GM21723 (cell line): ENCODE measurements around the gene TBL3.
"Not testable (repeated sequence)": the region's sequence is repeated elsewhere in the genome, so short reads cannot be mapped to it uniquely, and the experiment has no call there.

Experiments used
- ATAC-seq: cut with Tn5 transposase; IDR thresholded peaks from one replicate; pipeline ENCODE4 v1.9.1; 2021; ENCODE audit warnings: mild to moderate bottlenecking, moderate library complexity; ENCODE audit not compliant: unreplicated experiment

The TBL3 gene

DNA sequence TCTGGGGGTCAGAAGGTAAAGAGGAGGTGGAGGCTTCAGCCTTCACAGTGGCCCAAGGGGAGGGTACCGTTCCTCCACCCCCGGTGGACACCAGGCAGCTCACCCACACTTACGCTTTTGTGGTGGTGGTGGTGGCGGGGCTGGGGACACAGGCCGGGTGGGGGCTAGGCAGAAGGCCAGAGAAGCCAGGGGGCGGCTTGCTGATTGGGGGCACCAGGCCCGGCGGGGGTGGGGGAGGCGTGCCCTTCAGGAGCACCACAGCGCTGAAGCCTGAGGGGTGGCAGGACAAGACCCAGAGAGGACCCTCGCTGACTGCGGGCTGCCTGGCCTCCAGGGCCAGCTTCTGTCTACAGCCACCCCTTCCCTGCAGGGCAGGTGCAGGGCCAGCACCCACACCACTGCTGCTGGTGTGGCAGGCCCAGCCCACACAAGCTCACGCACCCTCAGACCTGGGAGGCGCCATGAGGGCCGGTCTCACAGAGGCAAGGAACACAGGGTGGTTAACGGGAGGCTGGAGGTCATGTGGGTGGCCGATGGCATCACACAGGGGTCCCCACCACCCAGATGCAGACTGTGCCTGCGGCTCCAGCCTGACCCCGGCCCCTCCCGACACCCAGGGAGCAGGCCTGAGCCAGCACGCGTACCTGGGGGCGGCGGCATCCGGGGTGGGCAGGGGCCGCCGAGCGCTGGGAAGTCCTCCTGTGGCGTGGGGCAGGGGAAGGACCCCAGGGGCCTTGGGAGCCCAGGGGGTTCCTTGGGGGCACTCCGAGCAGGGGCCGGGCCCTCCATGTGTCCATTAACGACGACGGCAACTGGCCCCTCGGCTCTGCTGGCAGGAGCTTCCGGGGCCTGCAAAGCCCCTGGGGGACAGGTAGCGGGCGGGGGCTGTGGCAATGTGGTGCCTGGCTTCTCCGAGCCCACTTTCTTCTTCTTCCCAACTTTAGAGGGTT is 27.3 kb downstream of the TBL3 start:
- no peak for ATAC-seq

GRCh38 chr16:1999866-2000514 is 28.1 kb downstream of the TBL3 start:
- ATAC-seq = no peak

GRCh38 chr16:2001035-2001434 is 29.2 kb downstream of the TBL3 start:
- ATAC-seq = no peak

DNA sequence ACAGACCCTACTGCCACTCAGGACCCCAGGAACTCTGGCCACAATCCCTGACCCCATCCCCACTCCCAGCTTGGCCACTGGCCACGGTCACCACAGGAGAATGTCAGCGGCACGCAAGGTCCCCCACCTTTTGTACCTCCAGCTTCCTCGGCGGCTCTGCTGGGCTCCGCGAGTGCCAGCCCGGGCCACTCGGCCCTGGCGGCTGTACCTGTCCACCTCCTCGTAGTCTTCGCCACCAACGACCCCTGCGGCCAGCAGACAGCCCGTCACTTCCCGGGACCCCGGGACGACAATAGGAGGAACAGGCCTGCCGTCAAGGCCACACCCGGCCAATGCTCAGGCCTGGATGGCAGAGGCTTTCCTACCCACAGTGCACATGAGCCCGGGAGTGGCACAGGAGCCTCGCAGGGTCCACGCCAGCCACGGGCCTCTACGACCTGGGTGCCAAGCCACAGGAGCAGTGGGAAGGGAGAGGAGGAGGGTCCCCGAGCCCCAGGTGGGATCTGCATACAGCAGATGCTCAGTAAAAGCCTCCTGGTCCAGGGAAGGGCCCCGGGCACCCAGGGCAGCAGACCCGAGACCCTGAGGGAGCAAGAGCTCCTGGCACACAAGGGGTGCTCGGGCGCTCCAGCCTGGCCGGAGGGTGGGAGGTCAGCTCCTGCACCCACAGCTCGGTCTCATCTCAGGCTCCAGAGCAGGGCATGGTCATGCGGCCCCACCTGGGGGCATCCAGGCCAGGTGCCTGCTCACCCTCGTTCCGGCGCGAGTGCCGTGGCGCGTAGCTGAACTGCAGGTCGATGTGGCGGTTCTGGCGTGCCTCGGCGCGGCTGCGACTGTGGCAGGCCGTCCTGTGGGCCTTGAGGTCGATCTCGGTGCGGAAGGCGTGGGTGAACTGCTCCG is 29.9 kb downstream of the TBL3 start:
- no peak for ATAC-seq

DNA sequence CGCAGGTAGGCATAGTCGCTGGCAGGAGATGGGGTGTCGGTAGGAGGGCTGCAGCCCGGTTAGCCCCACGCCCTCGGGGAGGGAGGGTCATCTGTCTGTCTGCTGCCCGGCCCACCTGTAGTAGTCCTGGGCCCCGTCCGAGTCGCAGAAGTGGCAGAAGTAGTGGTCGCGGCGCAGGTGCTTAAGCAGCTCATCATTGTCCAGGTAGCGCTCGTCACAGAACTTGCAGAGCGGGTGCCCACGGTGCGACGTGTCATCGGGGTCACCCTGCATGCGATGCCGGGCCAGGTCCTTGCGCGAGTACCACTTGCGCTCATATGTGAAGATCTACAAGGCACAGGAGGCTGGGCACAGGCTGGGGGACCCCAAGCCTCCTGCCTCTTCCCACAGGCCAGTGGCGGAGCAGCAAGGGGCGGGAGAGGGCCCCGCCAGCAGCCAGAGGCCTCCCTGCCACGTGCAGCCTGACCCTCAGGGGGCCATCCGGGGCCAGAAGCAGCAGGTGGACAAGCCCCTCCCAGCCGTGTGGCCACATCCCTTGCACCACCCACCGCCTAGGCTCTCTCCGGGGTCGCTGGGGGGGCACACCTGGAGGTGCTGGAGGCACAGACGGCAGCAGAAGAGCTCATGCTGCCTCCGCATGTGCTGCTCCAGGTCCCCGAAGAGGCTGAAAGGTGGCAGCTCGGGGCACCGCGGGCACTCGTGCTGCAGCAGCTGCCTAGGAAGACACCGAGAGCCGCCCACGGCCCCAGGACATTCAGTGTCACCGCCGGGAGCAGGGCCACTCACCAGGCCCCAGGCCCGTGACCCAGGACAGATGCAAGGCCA is 30.8 kb downstream of the TBL3 start:
- no peak for ATAC-seq

- no peak for ATAC-seq
Observed at GRCh38 chr16:2003231-2003826, 31.5 kb downstream of the TBL3 start.

GRCh38 chr16:2003827-2004641 is 32.2 kb downstream of the TBL3 start:
- no peak for ATAC-seq

DNA sequence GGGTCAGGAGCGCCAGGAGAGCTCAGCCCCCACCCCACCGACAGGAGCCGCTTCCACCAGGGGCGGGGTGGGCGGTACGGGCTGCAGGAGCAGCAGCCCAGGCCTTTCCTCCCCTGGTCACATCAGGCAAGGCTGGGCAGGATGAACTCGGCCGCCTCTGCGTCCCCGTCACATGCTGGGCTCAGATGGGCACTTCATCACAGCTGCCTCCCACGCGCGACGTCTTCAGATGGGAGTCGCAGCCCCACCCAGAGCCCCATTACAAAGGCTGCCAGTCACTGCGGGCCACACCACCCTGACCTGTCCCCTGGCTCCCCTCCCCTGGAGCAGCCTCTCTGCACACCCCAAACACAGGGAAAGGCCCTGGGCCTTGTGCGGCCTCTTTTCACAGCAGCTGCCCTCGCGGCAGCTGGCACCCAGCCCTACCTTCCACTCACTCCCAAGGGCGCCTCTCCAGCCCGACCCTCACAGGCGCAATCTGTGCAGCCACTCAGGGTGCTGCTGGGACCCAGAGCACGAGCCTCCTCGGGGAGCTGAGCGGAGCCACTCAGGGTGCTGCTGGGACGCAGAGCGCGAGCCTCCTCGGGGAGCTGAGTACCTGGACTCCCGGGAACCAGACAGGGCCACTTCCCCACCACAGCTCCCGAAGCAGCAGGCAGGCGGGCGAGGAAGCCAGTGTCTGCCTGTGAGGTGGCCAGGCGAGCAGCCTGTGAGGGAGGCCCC is 33.1 kb downstream of the TBL3 start:
- ATAC-seq = no peak

DNA sequence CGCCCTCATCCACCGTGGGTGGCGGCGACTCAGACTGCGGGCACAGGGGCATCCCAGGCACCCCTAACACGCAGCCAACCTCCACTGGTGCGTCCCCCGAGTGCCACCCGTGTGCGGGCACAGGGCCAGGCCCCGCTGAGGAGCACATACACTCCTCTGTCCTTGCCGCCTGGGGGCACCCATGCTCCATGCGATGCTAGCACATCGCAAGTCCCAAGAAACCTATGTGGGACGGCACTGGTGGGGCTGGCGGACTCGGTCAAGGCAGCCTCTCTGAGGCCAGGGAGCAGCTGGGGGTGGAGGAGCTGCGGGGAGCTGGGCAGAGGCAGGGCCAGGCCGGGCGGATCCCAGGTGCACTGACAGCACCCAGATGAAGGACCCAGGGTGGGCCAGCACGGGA is 33.8 kb downstream of the TBL3 start:
- ATAC-seq = no peak

DNA sequence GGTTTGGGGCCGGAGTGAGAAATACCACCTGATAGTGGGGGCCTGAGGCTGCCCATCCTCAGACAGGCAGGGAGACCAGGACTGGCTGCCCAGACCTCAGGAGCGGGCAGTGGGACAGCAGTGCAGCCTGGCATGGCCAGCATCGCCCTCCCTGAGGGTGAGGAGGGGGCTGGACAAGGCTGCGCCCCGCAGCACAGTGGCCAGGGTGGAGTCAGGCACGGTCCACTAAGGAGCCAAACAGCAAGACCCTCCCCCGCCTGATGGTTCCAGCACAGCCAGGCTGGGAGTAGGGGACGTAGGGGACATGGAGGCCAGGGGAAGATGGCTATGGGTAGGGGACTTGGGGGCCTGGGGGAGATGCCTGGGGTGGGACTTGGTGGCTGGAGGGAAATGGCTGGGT is 34.5 kb downstream of the TBL3 start:
- no peak for ATAC-seq

GRCh38 chr16:2007081-2007836 is 35.4 kb downstream of the TBL3 start:
- ATAC-seq = no peak

DNA sequence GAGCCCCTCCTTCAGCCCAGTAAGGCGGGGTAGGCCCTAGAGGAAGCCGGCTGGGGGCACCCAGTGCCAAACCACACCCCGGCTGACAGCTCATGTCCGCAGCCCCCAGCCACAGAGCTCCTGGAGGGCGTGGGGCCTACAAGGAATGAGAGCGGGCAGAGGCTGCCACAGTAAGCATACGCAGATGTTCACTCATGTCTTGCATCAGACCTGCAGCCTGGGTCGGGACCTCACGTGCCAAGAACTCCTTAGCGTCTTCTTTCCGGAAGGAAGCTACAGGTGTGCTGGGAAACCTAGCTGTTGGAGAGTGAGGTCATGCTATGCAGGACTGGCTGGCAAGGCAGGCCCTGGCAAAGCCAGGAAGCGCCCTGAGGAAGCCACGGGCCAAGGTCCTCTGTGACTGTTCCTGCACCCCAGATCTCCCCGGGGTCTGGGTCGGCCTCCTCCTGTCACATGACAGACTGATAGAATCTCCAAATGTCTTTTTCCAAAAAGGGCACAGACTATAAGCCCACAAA is 36.2 kb downstream of the TBL3 start:
- ATAC-seq = no peak

DNA sequence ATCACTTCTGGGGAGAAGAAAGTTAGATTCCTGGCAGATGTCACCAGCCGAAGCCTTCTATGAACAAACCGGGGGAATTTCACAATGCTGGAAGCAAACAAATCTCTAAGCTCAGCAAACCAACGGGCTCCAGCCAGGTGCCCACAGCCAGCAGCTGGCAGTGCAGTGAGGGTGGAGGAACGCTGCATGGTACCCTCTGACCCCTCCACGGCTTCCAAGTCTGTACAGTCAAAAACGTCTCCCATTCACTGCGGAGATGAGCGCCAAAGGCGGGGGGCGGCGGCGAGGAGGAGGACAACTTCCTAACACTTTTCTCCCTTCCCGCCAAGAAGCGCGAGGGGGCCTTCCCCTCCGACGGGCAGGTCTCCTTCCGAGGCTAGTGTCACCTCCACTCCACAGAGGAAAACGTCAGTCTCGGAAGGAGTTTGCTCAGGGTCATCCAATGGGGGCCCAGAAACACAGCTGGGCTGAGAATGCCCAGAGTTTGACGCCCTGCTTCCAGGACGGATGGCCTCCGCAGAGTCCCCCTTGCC is 36.8 kb downstream of the TBL3 start:
- ATAC-seq = peak; percentile 5

- ATAC-seq = peak; percentile 33
Observed at GRCh38 chr16:2009164-2009711, 37.4 kb downstream of the TBL3 start.

- ATAC-seq = peak; percentile 67
Observed at GRCh38 chr16:2009791-2010510, 38.1 kb downstream of the TBL3 start, which contains the start of gene ZNF598. ZNF598 (minus strand) TSS chr16:2009821.

DNA sequence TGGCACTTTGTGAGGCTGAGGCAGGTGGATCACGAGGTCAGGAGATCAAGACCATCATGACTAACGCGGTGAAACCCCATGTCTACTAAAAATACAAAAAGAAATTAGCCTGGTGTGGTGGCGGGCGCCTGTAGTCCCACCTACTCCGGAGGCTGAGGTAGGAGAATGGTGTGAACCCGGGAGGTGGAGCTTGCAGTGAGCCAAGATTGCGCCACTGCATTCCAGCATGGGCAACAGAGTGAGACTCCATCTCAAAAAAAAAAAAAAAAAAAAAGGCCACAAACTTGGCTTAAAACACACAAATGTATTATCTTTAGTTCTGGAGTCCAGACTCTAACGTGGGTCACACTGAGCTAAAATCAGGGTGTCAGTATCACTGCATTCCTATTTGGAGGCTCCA is 39.9 kb downstream of the TBL3 start:
- ATAC-seq = not testable (repeated sequence)
